ENCODE data around the gene SYNE2.
"Not testable (repeated sequence)": the region's sequence is repeated elsewhere in the genome, so short reads cannot be mapped to it uniquely, and the experiment has no call there.

The SYNE2 gene

DNA sequence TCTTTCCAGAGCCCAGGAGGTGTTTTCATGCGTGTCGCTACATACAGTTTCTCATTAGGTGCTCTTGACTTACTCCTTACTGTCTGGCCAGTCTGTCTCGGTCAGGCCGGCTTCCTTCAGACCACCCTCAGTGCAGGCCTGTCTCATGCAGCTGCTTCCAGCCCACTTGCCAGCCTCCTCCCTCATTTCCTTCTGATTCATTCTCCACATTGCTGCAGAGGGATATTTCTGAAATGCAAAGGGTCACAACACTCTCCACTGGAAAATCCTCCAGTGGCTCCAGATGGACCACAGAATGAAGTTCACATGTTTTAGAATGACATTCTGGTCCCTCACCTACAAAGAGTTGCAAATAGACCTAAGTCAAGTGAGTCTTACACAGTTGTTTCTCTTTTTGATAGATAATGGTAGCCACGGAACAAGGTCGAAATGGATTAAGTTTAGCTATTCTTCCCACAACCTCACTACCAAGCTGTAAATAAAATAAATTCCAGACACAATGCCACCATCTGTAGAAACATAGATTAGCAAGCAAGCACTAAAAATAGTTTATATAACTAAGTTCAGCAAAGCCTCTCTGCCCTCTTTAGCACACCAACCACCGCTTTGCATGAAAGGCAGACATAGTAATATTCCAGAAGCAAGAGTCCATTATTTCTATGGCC lies 294.5 kb downstream of the SYNE2 start:
- DNase-seq: peak; percentile 41

DNA sequence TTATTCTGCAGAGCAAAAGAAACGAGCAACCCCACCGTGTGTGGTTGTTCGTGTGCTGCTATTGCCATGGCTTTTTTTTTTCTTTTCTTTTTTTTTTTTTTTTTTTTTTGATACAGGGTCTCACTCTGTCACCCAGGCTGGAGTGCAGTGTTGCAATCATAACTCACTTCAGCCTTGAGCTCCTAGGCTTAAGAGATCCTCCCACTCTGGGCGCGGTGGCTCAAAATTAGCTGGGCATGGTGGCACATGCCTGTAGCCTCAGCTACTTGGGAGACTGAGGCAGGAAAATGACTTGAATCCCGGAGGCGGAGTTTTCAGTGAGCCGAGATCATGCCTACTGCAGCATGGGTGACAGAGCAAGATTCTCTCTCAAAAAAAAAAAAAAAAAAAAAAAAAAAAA lies 297.1 kb downstream of the SYNE2 start:
- DNase-seq: no peak

DNA sequence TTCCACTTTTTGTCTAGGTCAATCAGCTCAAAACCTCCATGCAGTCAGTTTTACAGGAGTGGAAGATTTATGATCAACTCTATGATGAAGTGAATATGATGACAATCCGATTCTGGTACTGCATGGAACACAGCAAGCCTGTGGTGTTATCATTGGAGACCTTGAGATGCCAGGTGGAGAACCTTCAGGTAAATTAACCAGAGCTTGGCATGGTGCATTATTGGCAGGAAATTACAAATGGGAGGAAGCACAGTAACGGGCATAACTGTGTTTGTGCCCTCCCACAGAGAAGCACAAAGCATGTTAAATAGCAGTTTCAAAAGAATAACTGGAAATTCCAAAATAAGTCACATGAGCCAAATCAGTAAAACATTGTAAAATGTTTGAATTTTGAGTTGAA lies 305.8 kb downstream of the SYNE2 start:
- no peak for DNase-seq

GRCh38 chr14:64159588-64159987 lies 306.8 kb downstream of the SYNE2 start:
- DNase-seq: no peak

DNA sequence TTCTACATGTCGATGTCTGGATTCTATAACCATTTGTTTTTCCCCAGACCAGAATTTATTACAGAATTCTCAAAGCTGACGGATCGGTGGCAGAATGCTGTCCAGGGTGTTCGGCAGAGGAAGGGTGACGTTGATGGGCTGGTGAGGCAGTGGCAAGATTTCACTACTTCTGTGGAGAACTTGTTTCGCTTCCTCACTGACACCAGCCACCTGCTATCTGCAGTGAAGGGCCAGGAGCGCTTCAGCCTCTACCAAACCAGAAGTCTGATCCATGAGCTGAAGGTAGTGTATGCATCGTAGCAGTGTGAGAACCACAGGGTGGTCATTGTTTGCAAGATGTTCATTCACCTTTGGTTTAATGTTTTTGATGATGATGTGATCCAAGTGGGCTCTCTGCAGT lies 317.4 kb downstream of the SYNE2 start:
- DNase-seq: no peak

DNA sequence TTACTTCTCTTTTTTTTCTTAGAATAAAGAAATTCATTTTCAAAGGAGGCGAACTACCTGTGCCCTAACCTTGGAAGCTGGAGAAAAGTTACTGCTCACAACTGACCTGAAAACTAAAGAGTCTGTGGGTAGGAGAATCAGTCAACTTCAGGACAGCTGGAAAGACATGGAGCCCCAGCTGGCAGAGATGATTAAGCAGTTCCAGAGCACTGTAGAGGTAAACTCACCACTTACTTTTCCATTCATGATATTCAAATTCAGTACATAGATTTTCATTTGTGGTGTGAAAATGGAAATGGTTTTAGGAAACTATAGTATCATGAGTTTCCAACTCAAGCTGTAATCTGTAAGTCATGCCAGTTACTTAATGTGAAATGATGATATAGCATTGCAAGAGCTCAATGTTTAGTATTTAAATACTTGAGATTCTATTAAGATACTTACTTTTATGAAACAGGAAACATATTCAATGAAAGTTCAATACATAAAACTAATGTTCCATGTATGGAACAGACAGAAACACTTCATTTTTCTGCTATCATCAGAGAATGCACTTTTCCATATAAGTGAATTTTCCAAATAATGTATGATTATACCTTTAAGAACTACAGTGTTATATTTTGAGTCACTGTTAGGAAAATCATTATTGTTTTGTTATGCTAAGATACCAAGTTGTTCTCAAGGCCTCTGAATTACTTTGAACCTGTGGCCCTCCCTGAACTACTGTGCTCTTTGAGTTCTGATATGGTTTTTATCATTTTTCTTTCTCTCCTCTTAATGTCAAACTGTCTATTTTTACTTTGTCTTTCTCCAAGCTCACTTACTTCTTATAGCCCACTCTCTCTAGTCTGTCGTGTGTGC lies 322.3 kb downstream of the SYNE2 start:
- DNase-seq: no peak

GRCh38 chr14:64176330-64176729 lies 323.5 kb downstream of the SYNE2 start:
- no peak for DNase-seq

GRCh38 chr14:64178814-64179213 lies 326.0 kb downstream of the SYNE2 start:
- no peak for DNase-seq

GRCh38 chr14:64182908-64183307 lies 330.1 kb downstream of the SYNE2 start:
- DNase-seq: not testable (repeated sequence)

DNA sequence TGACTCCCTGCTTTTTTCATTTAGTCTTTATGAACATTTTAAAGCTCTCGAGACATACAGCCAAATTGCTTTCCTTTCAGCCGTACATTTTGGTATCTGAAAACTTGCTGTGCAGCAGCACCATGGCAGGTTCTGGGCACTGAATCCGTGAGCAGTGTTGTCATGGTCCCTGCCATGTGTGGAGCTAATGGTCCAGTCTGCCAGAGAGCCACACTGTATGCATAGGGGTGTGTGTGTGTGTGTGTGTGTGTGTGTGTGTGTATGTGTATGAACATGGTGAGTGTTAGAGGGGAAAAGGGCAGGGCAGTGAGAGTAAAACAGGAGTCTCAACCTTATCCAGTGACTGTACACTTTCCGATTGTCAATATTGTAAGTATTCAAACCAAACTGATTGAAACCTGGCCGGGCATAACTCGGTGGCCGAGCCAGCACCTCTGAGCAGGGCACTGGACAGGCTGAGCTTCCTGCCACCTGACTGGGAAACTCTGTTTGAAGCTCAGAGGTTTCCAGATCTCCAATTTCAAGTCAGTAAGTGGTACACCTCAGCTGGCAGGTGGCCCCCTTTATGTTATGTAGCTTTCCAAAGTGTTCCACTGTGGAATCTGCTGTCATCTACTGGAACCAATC lies 331.4 kb downstream of the SYNE2 start:
- no peak for DNase-seq

DNA sequence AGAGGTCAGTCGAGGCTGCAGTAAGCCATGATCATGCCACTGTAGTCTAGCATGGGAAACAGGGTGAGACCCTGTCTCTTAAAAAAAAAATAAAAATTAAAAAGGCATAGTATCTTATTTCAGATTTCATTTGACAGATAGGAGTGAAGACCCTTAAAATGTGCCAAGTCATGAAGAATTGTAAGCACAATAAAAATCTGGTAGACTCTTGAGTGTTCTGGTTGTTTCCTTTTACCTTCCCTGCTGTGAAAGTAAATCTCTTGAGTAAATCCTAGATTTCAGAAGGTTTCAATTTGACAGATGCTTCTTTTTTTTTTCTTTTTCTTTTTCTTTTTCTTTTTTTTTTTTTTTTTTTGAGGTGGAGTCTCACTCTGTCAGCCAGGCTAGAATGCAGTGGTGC lies 332.4 kb downstream of the SYNE2 start:
- DNase-seq: no peak

GRCh38 chr14:64186231-64187129 lies 333.7 kb downstream of the SYNE2 start:
- DNase-seq: no peak

DNA sequence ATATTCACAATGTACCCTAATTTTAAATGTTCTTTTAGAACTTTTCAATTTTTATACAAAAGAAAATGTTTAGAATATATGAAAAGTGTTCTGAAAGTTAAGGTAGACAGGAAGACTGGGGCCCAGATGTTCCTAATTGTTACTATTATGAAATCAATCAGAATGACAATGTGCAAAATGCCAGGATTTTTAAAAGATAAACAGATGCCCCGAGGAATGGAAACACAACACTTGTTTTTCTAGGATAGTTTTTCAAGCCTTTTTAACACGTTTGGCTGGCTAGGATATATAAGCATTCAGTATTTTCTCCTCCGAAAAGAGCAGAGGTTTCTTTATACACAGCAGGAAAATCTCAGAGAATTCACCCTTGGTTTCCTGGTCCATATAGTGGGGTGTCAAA lies 334.5 kb downstream of the SYNE2 start:
- no peak for DNase-seq

GRCh38 chr14:64190974-64191502 lies 338.2 kb downstream of the SYNE2 start:
- DNase-seq: no peak

DNA sequence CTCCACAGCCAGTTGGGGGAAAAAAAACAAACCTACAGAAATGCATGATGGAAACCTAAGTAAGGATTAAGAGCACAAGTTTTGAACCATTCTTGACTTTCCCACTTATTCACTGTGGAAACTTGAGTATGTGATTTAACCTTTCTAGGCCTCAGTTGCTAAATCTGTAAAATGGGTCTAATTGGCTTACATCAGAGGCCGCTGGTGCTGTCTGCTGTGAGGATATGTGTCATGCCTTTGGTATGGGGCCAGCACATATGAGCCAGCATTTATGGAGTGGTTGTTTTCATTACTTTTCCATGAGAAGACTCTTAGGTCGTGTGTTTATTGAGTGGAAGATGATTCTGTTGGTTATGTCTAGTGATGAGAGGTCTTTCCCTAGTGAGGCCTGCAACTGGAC lies 339.0 kb downstream of the SYNE2 start:
- DNase-seq: no peak

GRCh38 chr14:64193821-64194220 lies 341.0 kb downstream of the SYNE2 start:
- no peak for DNase-seq

DNA sequence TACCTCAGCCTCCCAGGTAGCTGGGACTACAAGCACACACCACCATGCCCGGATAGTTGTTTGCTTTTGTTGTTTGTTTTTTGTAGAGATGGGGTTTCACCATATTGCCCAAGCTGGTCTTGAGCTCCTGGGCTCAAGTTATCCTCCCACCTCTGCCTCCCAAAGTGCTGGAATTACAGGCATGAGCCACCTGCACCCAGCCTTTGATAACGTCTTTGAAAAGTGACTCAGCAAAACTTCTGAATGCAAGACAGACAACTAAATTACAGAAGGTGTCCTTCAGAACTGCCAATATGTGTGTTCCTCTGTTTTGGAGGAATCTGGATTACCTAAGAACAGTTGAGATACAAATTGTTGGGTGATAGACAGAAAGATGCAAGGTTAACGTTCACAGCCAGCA lies 341.6 kb downstream of the SYNE2 start:
- no peak for DNase-seq

- no peak for DNase-seq
These were observed 342.4 kb downstream of the SYNE2 start for GRCh38 chr14:64195199-64195598.

DNA sequence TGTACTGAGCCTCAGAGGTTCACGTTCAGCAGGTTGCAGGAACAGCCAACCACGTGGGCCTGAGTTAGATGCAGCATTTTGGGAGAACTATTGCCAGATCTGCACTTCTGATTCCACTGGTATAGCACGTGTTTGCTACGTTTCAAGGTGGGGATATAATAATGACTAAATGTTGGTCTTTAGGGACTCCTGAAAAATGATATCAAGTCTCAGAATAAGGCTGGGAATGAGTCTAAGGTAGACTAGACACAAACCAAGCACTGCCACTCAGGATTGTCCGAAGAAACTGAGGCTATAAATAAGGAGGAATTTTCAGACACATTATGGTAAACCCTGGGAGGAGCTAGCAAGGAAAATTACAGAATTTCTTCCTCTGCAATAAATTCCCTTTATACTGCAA lies 343.3 kb downstream of the SYNE2 start:
- no peak for DNase-seq

DNA sequence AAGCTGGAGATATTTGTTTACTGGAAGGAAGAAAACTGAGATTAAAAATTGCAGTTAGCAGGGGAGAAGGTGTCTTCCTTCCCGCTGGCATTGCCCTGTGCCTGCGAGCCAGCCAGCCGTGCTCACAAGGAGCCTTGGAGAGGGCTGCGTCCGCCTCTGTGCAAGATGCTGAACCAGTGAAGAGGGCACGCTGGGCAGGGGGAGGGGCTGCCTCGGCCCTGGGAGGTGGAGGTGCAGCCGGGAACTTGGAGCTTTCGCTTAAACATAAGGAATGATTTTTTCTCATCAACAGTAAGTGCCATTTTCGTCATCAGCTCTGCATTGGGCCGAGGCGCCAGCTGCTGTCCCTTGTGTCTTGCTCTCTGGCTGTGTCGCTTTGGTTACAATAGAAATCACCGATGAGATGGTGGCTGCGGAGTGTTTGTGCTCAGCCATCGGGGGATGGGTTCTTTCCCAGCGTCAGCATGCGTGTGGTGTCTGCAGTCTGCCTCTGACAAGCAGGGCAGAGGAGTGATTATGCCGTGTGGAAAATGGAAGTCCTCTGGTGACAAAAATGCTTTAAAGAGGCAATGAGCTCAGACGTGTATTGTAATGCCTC lies 344.1 kb downstream of the SYNE2 start:
- peak; percentile 59 for DNase-seq

GRCh38 chr14:64197996-64198395 lies 345.2 kb downstream of the SYNE2 start:
- no peak for DNase-seq

DNA sequence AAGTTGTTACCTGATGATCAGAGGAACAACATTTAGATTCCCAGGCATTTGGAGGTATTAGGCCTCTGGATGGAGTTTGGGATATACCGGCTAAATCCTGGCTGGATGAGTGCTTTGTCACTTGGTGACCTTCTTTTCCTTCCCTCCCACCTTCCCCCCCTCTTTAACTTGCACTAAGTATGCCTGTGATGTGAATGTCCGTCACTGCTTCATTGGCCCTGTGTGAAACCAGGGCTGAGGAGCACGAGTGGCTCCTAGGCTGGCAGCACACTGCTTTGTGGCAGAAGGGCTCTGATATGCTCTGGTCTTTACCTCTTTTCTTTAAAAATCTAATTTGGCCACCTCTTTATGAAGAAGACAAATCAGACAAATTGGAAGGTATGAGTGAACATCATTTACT lies 345.7 kb downstream of the SYNE2 start:
- no peak for DNase-seq

All from left hindlimb (tissue), 1 donor.